H1 (cell line): ENCODE results near the gene RER1. TPM values are rescaled to one million over a fixed set of nuclear protein-coding genes. Genes with fewer than 3 reads are reported as not detected.

Experiments used
- CTCF ChIA-PET: fragments of 300-600 bp; sonication (Branson Sonifier 250); formaldehyde crosslinking; loops from one replicate; lab custom pipeline; 2021; ENCODE audit not compliant: partially characterized antibody; lab: Charles Lee
- POLR2A ChIA-PET: fragments of 300-600 bp; sonication (Branson Sonifier 250); formaldehyde crosslinking; loops from one replicate; lab custom pipeline; 2021; ENCODE audit warnings: inconsistent platforms; ENCODE audit not compliant: partially characterized antibody; lab: Charles Lee
- DNase-seq, 2 experiments: peaks; one replicate each; pipeline versions ENCODE4 v3.0.0 to v3.0.0-alpha.2; 2010 to 2022; ENCODE audit warnings: low spot score in 2 of 2, low read depth in 1 of 2, mixed read lengths in 1 of 2
- FAIRE-seq: peaks from 2 replicates; lab custom pipeline; 2011; peaks lifted over from hg19 to GRCh38; lab: Jason Lieb, UNC
- H2AFZ ChIP-seq: 2 replicates; pipeline ENCODE4 v1.8.1; 2012; ENCODE audit warnings: low read length, inconsistent platforms
- H2AK5ac ChIP-seq: 2 replicates; pipeline ENCODE4 v1.6.1; 2013; ENCODE audit warnings: low read depth, low read length
- H2BK120ac ChIP-seq: replicated peaks from 2 replicates; pipeline ENCODE3; 2013; ENCODE audit warnings: low read depth, low read length, inconsistent platforms
- H2BK12ac ChIP-seq: 2 replicates; pipeline ENCODE4 v1.6.1; 2013; ENCODE audit warnings: low read depth, low read length
- H2BK15ac ChIP-seq: 2 replicates; pipeline ENCODE4 v1.6.1; 2013; ENCODE audit warnings: low read length
- H2BK20ac ChIP-seq: 2 replicates; pipeline ENCODE4 v1.6.1; 2013; ENCODE audit warnings: low read length
- H2BK5ac ChIP-seq: 2 replicates; pipeline ENCODE4 v1.6.1; 2013; ENCODE audit warnings: low read depth, low read length
- H3K14ac ChIP-seq: 2 replicates; pipeline ENCODE4 v1.6.1; 2013; ENCODE audit warnings: inconsistent platforms; ENCODE audit not compliant: insufficient read length
- H3K18ac ChIP-seq: 2 replicates; pipeline ENCODE4 v1.6.1; 2013; ENCODE audit warnings: low read length; ENCODE audit errors: extremely low read depth
- H3K23ac ChIP-seq: 2 replicates; pipeline ENCODE4 v1.6.1; 2013; ENCODE audit warnings: inconsistent platforms; ENCODE audit not compliant: insufficient read length
- H3K23me2 ChIP-seq: 2 replicates; pipeline ENCODE4 v1.6.1; 2013; ENCODE audit warnings: low read depth, low read length
- H3K27ac ChIP-seq: 2 replicates; pipeline ENCODE4 v1.6.1; 2011; ENCODE audit warnings: low read depth, low read length, inconsistent platforms
- H3K27me3 ChIP-seq, 4 experiments: replicated peaks in 1 of 4; 1 replicate in 1 of 4; 2 replicates in 3 of 4; pipeline versions ENCODE4 v1.6.1 to v1.8.1; 2011 to 2013; ENCODE audit warnings: low read length in 3 of 4, mild to moderate bottlenecking in 3 of 4, inconsistent platforms in 2 of 4, mixed read lengths in 2 of 4, moderate library complexity in 1 of 4; ENCODE audit not compliant: control insufficient read depth in 3 of 4, insufficient read depth in 3 of 4; ENCODE audit errors: extremely low read depth in 1 of 4
- H3K36me3 ChIP-seq, 4 experiments: 2 replicates each; pipeline versions ENCODE4 v1.6.1 to v1.8.1; 2011 to 2013; ENCODE audit warnings: mild to moderate bottlenecking in 4 of 4, low read length in 3 of 4, moderate library complexity in 2 of 4, control low read depth in 1 of 4, inconsistent platforms in 1 of 4; ENCODE audit not compliant: insufficient read depth in 4 of 4, control insufficient read depth in 2 of 4
- H3K4ac ChIP-seq: replicated peaks from 2 replicates; pipeline ENCODE3; 2013; ENCODE audit warnings: low read length, low read depth, mixed read lengths, inconsistent platforms; ENCODE audit not compliant: insufficient read length
- H3K4me1 ChIP-seq, 4 experiments: replicated peaks in 1 of 4; 1 replicate in 1 of 4; 2 replicates in 3 of 4; pipeline versions ENCODE4 v1.6.1 to v1.8.1; 2011 to 2013; ENCODE audit warnings: low read length in 3 of 4, inconsistent platforms in 2 of 4, mixed read lengths in 1 of 4; ENCODE audit not compliant: insufficient read depth in 4 of 4, control insufficient read depth in 3 of 4
- H3K4me2 ChIP-seq, 2 experiments: 2 replicates each; pipeline versions ENCODE4 v1.6.1 to v1.8.1; 2011 to 2013; ENCODE audit warnings: low read depth in 2 of 2, low read length in 2 of 2, control low read depth in 1 of 2, inconsistent platforms in 1 of 2, mild to moderate bottlenecking in 1 of 2; ENCODE audit not compliant: insufficient read depth in 1 of 2
- H3K4me3 ChIP-seq, 4 experiments: fragments of 200-600, 300-600 bp in 1 of 4; sonication (generic), shearing (Covaris generic), sonication (Bioruptor Twin) in 1 of 4; 2 replicates each; pipeline versions ENCODE4 v1.5.1 to v1.8.1; 2011 to 2016; ENCODE audit warnings: low read length in 4 of 4, low read depth in 3 of 4, control low read depth in 2 of 4, inconsistent platforms in 2 of 4, mild to moderate bottlenecking in 2 of 4, mixed read lengths in 1 of 4, moderate library complexity in 1 of 4; ENCODE audit not compliant: insufficient read depth in 2 of 4; ENCODE audit errors: extremely low read depth in 1 of 4
- H3K56ac ChIP-seq: replicated peaks from 2 replicates; pipeline ENCODE3; 2013; ENCODE audit warnings: low read depth, mild to moderate bottlenecking, mixed read lengths, low read length, inconsistent platforms; ENCODE audit not compliant: insufficient read length
- H3K79me1 ChIP-seq: 2 replicates; pipeline ENCODE4 v1.6.1; 2013; ENCODE audit warnings: low read depth, low read length, control low read depth
- H3K79me2 ChIP-seq, 2 experiments: 2 replicates each; pipeline versions ENCODE4 v1.6.1 to v1.8.1; 2012 to 2013; ENCODE audit warnings: low read length in 2 of 2, mild to moderate bottlenecking in 2 of 2, inconsistent platforms in 1 of 2; ENCODE audit not compliant: insufficient read depth in 2 of 2, control insufficient read depth in 1 of 2
- H3K9ac ChIP-seq, 4 experiments: replicated peaks in 1 of 4; 1 replicate in 1 of 4; 2 replicates in 3 of 4; pipeline versions ENCODE4 v1.6.1 to v1.8.1; 2011 to 2013; ENCODE audit warnings: low read depth in 3 of 4, low read length in 3 of 4, control low read depth in 2 of 4, mild to moderate bottlenecking in 2 of 4, moderate library complexity in 2 of 4, inconsistent platforms in 1 of 4; ENCODE audit errors: extremely low read depth in 1 of 4
- H3K9me3 ChIP-seq, 2 experiments: 2 replicates each; pipeline versions ENCODE4 v1.6.1 to v1.8.1; 2012 to 2013; ENCODE audit warnings: mild to moderate bottlenecking in 2 of 2, moderate library complexity in 2 of 2, control low read depth in 1 of 2, inconsistent platforms in 1 of 2, low read depth in 1 of 2, low read length in 1 of 2, mixed read lengths in 1 of 2; ENCODE audit not compliant: insufficient read depth in 2 of 2
- H4K20me1 ChIP-seq, 2 experiments: replicated peaks in 1 of 2; 2 replicates each; pipeline versions ENCODE3 to v1.8.1; 2011 to 2013; ENCODE audit warnings: inconsistent platforms in 2 of 2, low read length in 2 of 2, mild to moderate bottlenecking in 1 of 2; ENCODE audit not compliant: insufficient read depth in 2 of 2, control insufficient read depth in 1 of 2
- H4K5ac ChIP-seq: 2 replicates; pipeline ENCODE4 v1.6.1; 2013; ENCODE audit warnings: low read length, low read depth, mixed read lengths, inconsistent platforms; ENCODE audit not compliant: insufficient read length
- H4K8ac ChIP-seq: 2 replicates; pipeline ENCODE4 v1.8.0; 2013; ENCODE audit warnings: mild to moderate bottlenecking, moderate library complexity, low read length, inconsistent platforms; ENCODE audit not compliant: insufficient read depth; ENCODE audit errors: extremely low read depth
- H4K91ac ChIP-seq: replicated peaks from 2 replicates; pipeline ENCODE3; 2013; ENCODE audit warnings: low read length, mixed read lengths, inconsistent platforms; ENCODE audit not compliant: insufficient read length
- ASH2L ChIP-seq: fragments of 200-600, 300-600 bp; sonication (generic); IDR thresholded peaks from one replicate; pipeline ENCODE4 v1.7.1; 2017; ENCODE audit warnings: low read length
- WGBS, 2 experiments: shearing (Covaris generic) in 1 of 2; methylation state at CpG; one replicate each; pipeline versions ENCODE4 v1.1.6 to v1.1.7; 2013 to 2015; ENCODE audit warnings: low lambda C conversion rate in 2 of 2, mixed read lengths in 2 of 2, inconsistent platforms in 1 of 2, low coverage in 1 of 2, missing lambda C conversion rate in 1 of 2; ENCODE audit not compliant: insufficient replicate concordance in 2 of 2, insufficient coverage in 1 of 2, insufficient read length in 1 of 2; ENCODE audit errors: extremely low coverage in 1 of 2, missing lambda C conversion rate in 1 of 2; 5-methylcytosine and 5-hydroxymethylcytosine counted together
- polyA plus RNA-seq, 7 experiments: library from polyadenylated mRNA; depleted of rRNA in 3 of 7; stranded (reverse) in 5 of 7; unstranded in 2 of 7; fragments of >200 nt in 5 of 7; fragments of 200-250 nt in 2 of 7; gene quantifications; 1 replicate in 5 of 7; 2 replicates in 1 of 7; 4 replicates in 1 of 7; pipeline versions ENCODE4 v1.2.1 to v1.2.3, GENCODE V29; 2011 to 2013; ENCODE audit warnings: missing spikeins in 2 of 7, mixed read lengths in 2 of 7
- total RNA-seq: library from RNA; stranded (reverse); fragmentation: NEBNext Ultra II Directional; extraction: Animal tissue kit (Norgen Biotek cat#: 25700); gene quantifications from 2 replicates; pipeline ENCODE4 v1.2.1, GENCODE V29; 2021

Gene RER1
- total and polyA plus RNA-seq, 2 of the 8 experiments (the other 6 are each of a cell fraction or from before 2014, with no cell fraction given), result 102 to 134 TPM

GRCh38 chr1:2437617-2438016 lies 46.0 kb downstream of the RER1 start:
- H3K9ac ChIP-seq, result no peak overlapping the region
- peaks cover 2 to 10% (median 6%) of the 10 kb centered on the region in 4 experiments; a peak in 6 of 7 replicates for H3K27me3 ChIP-seq
- H4K20me1 ChIP-seq, result no peaks in the 10 kb centered on the region
- H2AFZ ChIP-seq, result no peak overlapping the region
- no peaks in the 10 kb centered on the region for H3K79me1 ChIP-seq
- POLR2A ChIA-PET, result no interaction called here
- no peak overlapping the region for H4K5ac ChIP-seq
- H3K9me3 ChIP-seq, result no peaks in the 10 kb centered on the region
- TF ChIP-seq ASH2L, result no peak
- TF ChIP-seq, all 59 proteins: peak for 0
- Histone ChIP-seq H2BK12ac (0 out of 2 replicates have a peak overlapping the region, but pooled peaks have one; percentile 23), H3K23ac (no peak overlapping the region), H2BK120ac (no peak overlapping the region), H2BK20ac (no peak overlapping the region), H4K91ac (no peak overlapping the region), H3K4me1 (no peaks in the 10 kb centered on the region), H3K79me2 (no peaks in the 10 kb centered on the region), H2BK5ac (peak overlapping the region; percentile 56; the same call in 1 of the 2 replicates), H3K4me2 (no peak overlapping the region), H3K18ac (no peak overlapping the region; the same call in 1 of the 2 replicates), H3K14ac (no peak overlapping the region), H2AK5ac (no peak overlapping the region), H3K4ac (no peak overlapping the region), H3K27ac (no peak overlapping the region), H2BK15ac (no peak overlapping the region), H4K8ac (no peak overlapping the region; the same call in 1 of the 2 replicates), H3K56ac (no peak overlapping the region), H3K4me3 (no peak overlapping the region), H3K23me2 (no peaks in the 10 kb centered on the region), H3K36me3 (no peaks in the 10 kb centered on the region)
- 85% methylated on average over 15 of the region's 15 CpGs; no CpG with 5 or more reads in 1 of the 2 experiments for WGBS, 2 experiments
- DNase-seq, result no peak
- FAIRE-seq, result no peak
- CTCF ChIA-PET, result no interaction called here
